Central memory CD8-positive, alpha-beta T cell (primary cell): Measurements from ENCODE around the gene WARS2.
A peak's percentile ranks its signal among the peaks of the same experiment; 100 is the strongest.

ENCODE experiments used
- ATAC-seq: fragments of 150-1000 bp; cut with Tn5 transposase; replicated peaks from 2 replicates; pipeline ENCODE4 v1.10.0; 2022; ENCODE audit warnings: mild to moderate bottlenecking, moderate FRiP score, moderate number of reproducible peaks; ENCODE audit not compliant: poor library complexity, severe bottlenecking; ENCODE audit errors: extremely low read depth
- DNase-seq, 2 donors: peaks; one replicate each; pipeline ENCODE4 v3.0.0; 2021; ENCODE audit warnings: low spot score in 2 of 2
- H3K27ac Mint-ChIP-seq: one replicate; pipeline ENCODE4 v1.8.0; 2022; ENCODE audit warnings: low read depth, mild to moderate bottlenecking, moderate library complexity, mixed read lengths
- H3K27me3 Mint-ChIP-seq: one replicate; pipeline ENCODE4 v1.8.0; 2022; ENCODE audit warnings: mixed read lengths
- H3K36me3 Mint-ChIP-seq: one replicate; pipeline ENCODE4 v1.8.0; 2022; ENCODE audit warnings: mild to moderate bottlenecking, moderate library complexity, mixed read lengths; ENCODE audit not compliant: insufficient read depth
- H3K4me1 Mint-ChIP-seq: one replicate; pipeline ENCODE4 v1.8.0; 2022; ENCODE audit warnings: mixed read lengths
- H3K4me3 Mint-ChIP-seq: one replicate; pipeline ENCODE4 v1.8.0; 2022; ENCODE audit warnings: mild to moderate bottlenecking, moderate library complexity, mixed read lengths
- H3K9me3 Mint-ChIP-seq: one replicate; pipeline ENCODE4 v1.8.0; 2022; ENCODE audit warnings: mixed read lengths

WARS2 gene

GRCh38 chr1:119038363-119038762 lies 102.1 kb downstream of the WARS2 start:
- H3K4me1 Mint-ChIP-seq = no peaks in the 10 kb centered on the region
- no peaks in the 10 kb centered on the region for H3K27me3 Mint-ChIP-seq
- no peak for ATAC-seq
- DNase-seq = no peak
- H3K27ac Mint-ChIP-seq = no peak overlapping the region
- H3K36me3 Mint-ChIP-seq = peaks cover 2% of the 10 kb centered on the region
- H3K9me3 Mint-ChIP-seq = no peaks in the 10 kb centered on the region
- no peak overlapping the region for H3K4me3 Mint-ChIP-seq

- H3K36me3 Mint-ChIP-seq = peaks cover 8% of the 10 kb centered on the region
Measured at GRCh38 chr1:119034359-119034758, 106.1 kb downstream of the WARS2 start.

DNA sequence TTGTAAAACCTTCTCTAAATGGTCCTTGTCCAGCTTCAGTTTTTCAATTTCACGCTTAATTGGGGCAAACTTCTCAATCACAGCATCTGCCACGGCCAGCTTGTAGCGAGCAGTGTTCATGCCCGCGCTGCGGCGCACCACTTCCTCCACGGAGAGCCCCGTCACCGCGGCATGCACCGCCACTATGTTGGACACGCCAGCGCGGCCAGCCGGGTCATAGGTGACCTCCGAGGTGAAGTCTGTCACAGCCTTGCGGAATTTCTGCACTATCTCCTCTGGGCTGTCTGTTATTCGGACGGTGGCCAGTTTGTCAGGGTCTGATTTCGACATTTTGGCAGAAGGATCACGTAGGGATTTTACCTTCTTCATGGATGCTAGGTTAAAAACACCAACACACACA lies 107.5 kb downstream of the WARS2 start:
- ATAC-seq = no peak
- Mint-ChIP-seq H3K4me3 (no peak overlapping the region), H3K27me3 (no peaks in the 10 kb centered on the region), H3K4me1 (no peaks in the 10 kb centered on the region), H3K9me3 (no peaks in the 10 kb centered on the region), H3K27ac (no peak overlapping the region), H3K36me3 (peaks cover 8% of the 10 kb centered on the region)
- DNase-seq = no peak

More at GRCh38 chr1:119034359-119034758, 106.1 kb downstream of the WARS2 start:
- Mint-ChIP-seq H3K27ac (no peak overlapping the region), H3K4me3 (no peak overlapping the region), H3K4me1 (no peaks in the 10 kb centered on the region), H3K27me3 (no peaks in the 10 kb centered on the region), H3K9me3 (no peaks in the 10 kb centered on the region)
- ATAC-seq (no peak), DNase-seq (no peak)

GRCh38 chr1:119027759-119028158 lies 112.7 kb downstream of the WARS2 start:
- DNase-seq (no peak), ATAC-seq (no peak)
- Mint-ChIP-seq H3K9me3 (peaks cover 6% of the 10 kb centered on the region), H3K27ac (no peak overlapping the region), H3K27me3 (no peaks in the 10 kb centered on the region), H3K36me3 (peaks cover 4% of the 10 kb centered on the region), H3K4me3 (no peak overlapping the region), H3K4me1 (no peaks in the 10 kb centered on the region)

DNA sequence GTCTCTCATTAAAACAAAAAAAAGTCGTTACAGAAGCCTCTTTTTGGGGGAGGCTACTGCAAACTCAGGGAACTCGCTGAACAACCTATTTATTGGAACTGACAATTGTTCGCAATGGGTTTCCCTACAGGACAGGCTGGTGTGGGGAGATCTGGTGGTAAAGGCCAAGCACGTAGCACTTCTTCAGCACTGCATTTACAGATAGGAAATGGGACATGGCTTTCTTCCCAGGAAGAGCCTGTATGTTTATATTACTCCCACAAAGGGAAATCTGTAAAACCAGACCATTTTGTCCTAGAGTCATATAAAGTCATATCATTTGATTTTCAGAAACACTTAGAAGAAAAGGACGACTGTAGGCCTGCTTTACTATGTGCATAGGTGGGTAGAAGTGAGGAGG lies 113.5 kb downstream of the WARS2 start:
- peaks cover 3% of the 10 kb centered on the region for H3K36me3 Mint-ChIP-seq
- H3K27ac Mint-ChIP-seq = no peak overlapping the region

GRCh38 chr1:119015547-119015946 lies 124.9 kb downstream of the WARS2 start:
- Mint-ChIP-seq H3K36me3 (peaks cover 2% of the 10 kb centered on the region), H3K27ac (no peak overlapping the region), H3K9me3 (peaks cover 28% of the 10 kb centered on the region), H3K4me1 (no peaks in the 10 kb centered on the region), H3K27me3 (peaks cover 21% of the 10 kb centered on the region), H3K4me3 (no peak overlapping the region)
- DNase-seq = no peak
- ATAC-seq = no peak

More for the DNA sequence above, 113.5 kb downstream of the WARS2 start:
- ATAC-seq (no peak), DNase-seq (no peak)
- Mint-ChIP-seq H3K27me3 (no peaks in the 10 kb centered on the region), H3K4me3 (no peak overlapping the region), H3K9me3 (peaks cover 7% of the 10 kb centered on the region), H3K4me1 (no peaks in the 10 kb centered on the region)

GRCh38 chr1:119012383-119012782 lies 128.1 kb downstream of the WARS2 start:
- DNase-seq (no peak), ATAC-seq (no peak)
- H3K4me1 Mint-ChIP-seq = peaks cover 10% of the 10 kb centered on the region
- H3K27ac Mint-ChIP-seq = no peak overlapping the region
- peaks cover 18% of the 10 kb centered on the region for H3K9me3 Mint-ChIP-seq
- H3K27me3 Mint-ChIP-seq = peaks cover 50% of the 10 kb centered on the region
- no peak overlapping the region for H3K4me3 Mint-ChIP-seq
- peaks cover 2% of the 10 kb centered on the region for H3K36me3 Mint-ChIP-seq

DNA sequence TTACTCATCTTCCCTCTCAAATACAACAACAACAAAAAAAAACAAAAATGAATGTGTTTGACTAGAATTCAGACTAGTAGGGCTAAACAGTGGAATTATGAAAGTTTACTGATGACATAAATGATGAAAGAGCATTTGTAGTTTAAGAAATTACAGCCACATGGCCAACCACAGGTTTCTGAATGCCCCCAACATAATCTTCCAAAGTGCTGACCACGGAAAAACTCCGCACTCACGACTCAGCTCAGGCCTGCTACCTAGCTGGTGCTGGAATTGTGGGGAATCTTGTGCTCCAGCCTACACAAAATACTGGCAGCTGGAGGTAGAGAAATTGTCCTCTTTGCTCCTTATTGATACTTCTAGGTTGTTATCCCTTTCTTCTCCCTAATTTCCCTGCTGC lies 128.7 kb downstream of the WARS2 start:
- peaks cover 10% of the 10 kb centered on the region for H3K4me1 Mint-ChIP-seq
- peaks cover 18% of the 10 kb centered on the region for H3K9me3 Mint-ChIP-seq
- H3K27me3 Mint-ChIP-seq = peaks cover 52% of the 10 kb centered on the region
- no peak for DNase-seq
- H3K27ac Mint-ChIP-seq = no peak overlapping the region
- peaks cover 2% of the 10 kb centered on the region for H3K36me3 Mint-ChIP-seq
- no peak overlapping the region for H3K4me3 Mint-ChIP-seq
- ATAC-seq = no peak

DNA sequence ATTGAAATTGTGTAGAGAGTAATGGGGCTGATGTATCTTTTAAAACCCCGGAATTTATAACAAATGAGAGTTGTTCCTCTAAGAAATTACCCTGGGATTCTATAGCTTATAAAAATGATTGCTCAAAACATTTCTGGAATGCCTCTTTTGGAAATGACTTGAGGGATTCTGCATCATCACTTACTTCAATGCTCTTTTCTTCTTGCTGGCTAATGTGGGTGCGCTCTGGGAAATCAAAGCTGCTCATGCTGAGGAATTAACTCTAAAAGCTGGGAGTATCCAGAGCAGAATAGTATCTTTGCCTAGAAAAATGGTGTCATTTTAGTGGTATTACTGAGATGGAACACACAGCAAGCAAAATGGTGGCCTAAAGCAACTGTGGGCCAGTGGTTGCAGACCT lies 129.3 kb downstream of the WARS2 start:
- DNase-seq (no peak), ATAC-seq (no peak)
- H3K4me3 Mint-ChIP-seq = no peak overlapping the region
- H3K27me3 Mint-ChIP-seq = peaks cover 57% of the 10 kb centered on the region
- H3K4me1 Mint-ChIP-seq = peaks cover 10% of the 10 kb centered on the region
- H3K9me3 Mint-ChIP-seq = peaks cover 18% of the 10 kb centered on the region
- peaks cover 3% of the 10 kb centered on the region for H3K36me3 Mint-ChIP-seq
- no peak overlapping the region for H3K27ac Mint-ChIP-seq

DNA sequence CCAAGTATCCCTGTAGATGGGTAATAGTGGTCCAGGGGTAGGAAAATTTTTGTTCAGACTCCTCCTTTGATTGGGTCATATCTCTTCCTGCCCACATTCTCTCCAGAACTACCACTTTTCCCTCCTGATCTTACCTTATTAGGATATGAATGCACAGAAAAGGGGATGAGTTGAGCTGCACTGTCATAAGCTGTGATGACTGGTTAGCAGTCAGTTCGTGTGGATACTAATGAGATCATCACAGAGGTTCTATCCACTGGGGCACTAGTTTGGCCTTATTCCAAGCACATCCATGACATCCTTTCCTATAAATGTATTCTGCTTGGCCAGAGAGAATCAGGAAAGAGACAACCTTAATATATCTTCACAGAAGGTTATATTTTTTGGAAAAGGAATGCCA lies 130.3 kb downstream of the WARS2 start:
- Mint-ChIP-seq H3K9me3 (peaks cover 23% of the 10 kb centered on the region), H3K36me3 (peaks cover 1% of the 10 kb centered on the region), H3K4me1 (peaks cover 10% of the 10 kb centered on the region), H3K4me3 (no peak overlapping the region), H3K27ac (no peak overlapping the region), H3K27me3 (peaks cover 67% of the 10 kb centered on the region)
- no peak for ATAC-seq
- no peak for DNase-seq

DNA sequence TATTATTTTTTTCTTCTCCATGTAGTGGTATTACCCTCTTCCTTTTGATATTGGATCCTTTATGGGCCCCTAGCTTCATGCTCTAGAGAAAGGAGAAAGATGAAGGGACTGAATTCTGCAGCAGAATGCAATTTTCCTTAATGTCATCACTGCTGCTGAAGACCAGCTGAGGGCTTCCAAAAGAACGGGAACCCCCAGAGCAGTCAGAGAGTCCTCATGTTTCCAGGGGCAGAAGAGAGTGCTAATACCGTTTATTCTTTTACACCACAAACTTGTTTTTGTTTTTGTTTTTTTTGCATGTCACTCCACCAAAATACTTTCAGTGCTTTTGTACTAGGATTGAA lies 131.2 kb downstream of the WARS2 start:
- no peak overlapping the region for H3K27ac Mint-ChIP-seq
- no peak for ATAC-seq
- H3K27me3 Mint-ChIP-seq = peaks cover 76% of the 10 kb centered on the region
- H3K36me3 Mint-ChIP-seq = peaks cover 1% of the 10 kb centered on the region
- DNase-seq = no peak
- peaks cover 10% of the 10 kb centered on the region for H3K4me1 Mint-ChIP-seq
- H3K9me3 Mint-ChIP-seq = peaks cover 15% of the 10 kb centered on the region
- peak overlapping the region; percentile 59 for H3K4me3 Mint-ChIP-seq

DNA sequence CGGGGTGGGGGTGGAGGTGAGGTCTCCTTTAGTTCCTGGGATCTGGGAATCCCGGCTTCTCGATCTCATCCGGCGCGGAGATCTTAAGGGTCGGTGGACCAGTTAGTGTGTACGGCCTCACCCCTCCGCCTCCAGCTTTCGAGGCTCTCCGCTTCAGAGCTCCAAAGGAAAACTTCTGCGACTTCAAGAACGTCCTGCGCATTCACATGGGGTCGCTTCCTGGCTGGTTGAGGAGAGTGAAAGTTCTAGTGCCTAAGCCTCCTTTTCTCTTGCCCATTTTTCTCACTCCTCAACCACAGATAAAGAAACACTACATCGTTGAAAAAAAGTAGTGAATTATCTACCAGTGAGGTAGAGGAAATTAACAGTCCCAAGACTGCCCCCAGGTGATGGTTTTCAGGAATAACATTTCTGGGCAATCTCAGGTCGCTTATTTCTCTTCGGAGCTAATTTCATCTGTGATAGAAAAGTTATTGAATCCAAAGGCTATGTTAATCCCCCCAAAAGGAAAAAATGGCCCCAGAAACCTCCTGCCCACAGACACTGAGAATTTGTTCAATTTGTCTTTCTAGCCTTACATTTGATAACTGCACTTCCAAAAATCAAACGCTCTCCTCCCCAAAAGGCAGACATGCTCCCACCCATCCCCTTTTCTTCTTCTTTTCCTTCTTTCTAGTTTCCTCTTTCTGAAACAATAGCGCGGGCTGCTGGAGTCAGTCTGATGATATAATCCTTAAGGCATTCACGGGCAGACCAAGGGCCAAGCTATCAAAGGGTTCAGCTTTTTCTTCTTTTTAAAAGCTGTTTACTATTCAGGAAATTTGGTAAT lies 131.8 kb downstream of the WARS2 start:
- peaks cover 82% of the 10 kb centered on the region for H3K27me3 Mint-ChIP-seq
- peak overlapping the region; percentile 59 for H3K4me3 Mint-ChIP-seq
- peak overlapping the region; percentile 42 for H3K27ac Mint-ChIP-seq
- H3K9me3 Mint-ChIP-seq = peaks cover 15% of the 10 kb centered on the region
- peaks cover 1% of the 10 kb centered on the region for H3K36me3 Mint-ChIP-seq
- H3K4me1 Mint-ChIP-seq = peaks cover 10% of the 10 kb centered on the region
- ATAC-seq (no peak), DNase-seq (no peak)

DNA sequence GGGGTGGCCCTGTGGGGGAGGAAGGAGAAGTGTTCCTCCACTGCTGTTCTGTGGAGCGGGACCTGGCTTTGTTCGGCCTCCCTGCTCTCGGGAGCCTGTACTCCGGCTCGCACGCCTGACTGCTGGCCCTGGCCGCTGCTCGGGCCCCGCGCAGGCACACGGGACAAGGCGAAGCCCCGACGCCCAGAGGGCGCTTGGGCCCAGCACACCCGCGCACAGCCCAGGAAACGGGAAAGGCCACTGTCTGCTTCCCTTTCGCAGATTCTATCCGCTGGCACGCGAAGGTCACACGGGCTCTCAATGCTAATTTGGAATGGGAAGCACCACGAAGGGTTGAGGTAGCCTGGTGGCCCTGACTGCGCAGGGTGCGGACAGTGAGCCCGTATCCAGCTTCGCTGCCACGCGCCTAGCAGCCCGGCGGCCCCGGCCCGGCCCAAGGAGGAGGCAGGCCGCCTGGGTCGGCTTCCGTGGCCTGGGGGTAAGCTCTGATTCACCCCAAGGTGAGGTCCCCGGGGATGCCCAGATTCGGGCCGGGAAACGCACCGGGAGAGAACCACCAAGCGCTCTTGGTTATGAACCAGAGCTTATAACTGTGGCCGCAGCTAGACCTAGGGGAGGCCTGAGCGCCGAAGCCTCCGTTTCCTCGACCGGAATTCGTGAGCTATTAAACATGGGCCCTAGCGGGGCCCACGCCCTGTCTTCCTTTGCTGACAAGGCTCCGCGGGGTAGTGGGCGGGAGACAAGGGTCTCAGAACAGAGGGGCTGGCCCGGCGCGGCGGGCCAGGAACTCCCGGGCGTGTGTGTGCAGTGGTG lies 132.6 kb downstream of the WARS2 start:
- Mint-ChIP-seq H3K27ac (peak overlapping the region; percentile 42), H3K9me3 (peaks cover 13% of the 10 kb centered on the region), H3K36me3 (peaks cover 1% of the 10 kb centered on the region), H3K27me3 (peaks cover 82% of the 10 kb centered on the region), H3K4me3 (peak overlapping the region; percentile 59), H3K4me1 (peaks cover 10% of the 10 kb centered on the region)
- no peak for DNase-seq
- peak; percentile 24 for ATAC-seq
